Measurements from ENCODE around the gene ABCC1.
"Not testable (repeated sequence)": the region's sequence is repeated elsewhere in the genome, so short reads cannot be mapped to it uniquely, and the experiment has no call there.

Gene ABCC1

DNA sequence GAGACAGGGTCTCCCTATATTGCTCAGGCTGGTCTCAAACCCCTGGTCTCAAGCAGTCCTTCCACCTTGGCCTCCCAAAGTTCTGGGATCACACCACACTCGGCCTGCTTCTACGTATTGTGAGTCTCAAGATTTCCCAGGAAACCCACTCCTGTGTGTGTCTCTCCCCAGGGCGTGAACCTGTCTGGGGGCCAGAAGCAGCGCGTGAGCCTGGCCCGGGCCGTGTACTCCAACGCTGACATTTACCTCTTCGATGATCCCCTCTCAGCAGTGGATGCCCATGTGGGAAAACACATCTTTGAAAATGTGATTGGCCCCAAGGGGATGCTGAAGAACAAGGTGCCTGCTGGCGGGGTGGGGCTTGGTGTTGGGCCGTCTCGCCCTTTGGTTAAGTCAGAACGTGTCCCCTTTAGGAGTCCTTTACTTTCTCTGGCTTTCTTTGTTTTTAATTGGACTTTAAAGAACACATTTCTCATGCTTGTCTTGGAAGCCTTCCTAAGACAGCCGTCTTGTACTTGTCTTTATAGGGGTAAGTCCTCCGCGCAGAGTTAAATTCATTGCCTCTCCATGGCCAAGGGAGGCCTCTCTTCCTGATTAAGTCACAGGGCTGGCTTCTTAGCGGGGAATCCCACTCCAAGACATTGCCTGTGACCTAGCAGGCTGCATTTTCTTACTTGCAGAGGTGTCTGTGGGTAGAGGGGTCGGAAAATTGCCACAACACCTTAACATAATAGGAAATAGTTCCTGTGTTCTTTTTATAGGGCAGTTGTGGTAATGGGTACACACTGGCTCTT, 137.4 kb downstream of the ABCC1 start:
- DNase-seq = no peak

DNA sequence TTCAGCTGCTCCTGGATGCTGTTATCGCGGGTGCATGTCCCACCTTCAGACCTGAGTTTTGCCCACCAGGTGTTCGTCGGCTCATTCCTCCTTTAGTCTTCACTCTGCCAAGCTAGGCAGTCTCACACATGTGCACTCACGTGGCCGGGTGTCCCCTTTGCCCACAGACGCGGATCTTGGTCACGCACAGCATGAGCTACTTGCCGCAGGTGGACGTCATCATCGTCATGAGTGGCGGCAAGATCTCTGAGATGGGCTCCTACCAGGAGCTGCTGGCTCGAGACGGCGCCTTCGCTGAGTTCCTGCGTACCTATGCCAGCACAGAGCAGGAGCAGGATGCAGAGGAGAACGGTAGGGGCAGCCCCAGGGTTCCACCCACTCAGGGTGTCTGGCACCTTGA, 140.8 kb downstream of the ABCC1 start:
- no peak for DNase-seq

DNA sequence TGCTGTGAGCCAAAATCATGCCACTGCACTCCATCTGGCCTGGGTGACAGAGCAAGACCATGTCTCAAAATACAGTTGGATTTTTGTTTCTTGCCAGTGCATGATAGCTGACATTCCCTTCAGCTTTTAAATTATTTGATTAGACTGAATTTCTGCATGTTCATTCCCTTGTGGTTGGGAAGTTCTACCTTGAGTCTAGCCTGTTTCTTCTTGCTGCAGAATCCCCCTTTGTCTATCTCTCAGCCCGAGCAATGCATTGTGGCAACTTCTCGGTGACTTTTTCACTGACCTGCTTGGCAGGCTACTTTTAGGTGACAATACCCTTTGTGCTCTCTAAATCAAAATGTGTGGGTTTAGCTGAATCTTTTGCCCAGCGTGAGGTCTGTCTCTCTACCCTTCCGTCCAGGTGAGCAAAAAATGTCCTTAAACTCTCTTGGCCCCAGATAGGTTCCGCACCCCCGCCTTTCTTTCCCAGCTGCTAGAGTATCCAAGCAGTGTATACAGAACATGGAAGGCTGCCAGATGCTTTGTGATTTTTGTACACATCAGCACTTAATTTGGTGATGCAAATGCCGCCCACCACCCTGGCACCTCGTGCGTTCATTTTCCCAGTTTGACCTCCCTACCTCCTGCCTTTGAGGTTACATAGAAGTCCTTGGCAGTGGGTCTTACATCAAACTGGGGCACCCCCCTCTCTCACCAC, 143.7 kb downstream of the ABCC1 start:
- peak; percentile 28 for DNase-seq

DNA sequence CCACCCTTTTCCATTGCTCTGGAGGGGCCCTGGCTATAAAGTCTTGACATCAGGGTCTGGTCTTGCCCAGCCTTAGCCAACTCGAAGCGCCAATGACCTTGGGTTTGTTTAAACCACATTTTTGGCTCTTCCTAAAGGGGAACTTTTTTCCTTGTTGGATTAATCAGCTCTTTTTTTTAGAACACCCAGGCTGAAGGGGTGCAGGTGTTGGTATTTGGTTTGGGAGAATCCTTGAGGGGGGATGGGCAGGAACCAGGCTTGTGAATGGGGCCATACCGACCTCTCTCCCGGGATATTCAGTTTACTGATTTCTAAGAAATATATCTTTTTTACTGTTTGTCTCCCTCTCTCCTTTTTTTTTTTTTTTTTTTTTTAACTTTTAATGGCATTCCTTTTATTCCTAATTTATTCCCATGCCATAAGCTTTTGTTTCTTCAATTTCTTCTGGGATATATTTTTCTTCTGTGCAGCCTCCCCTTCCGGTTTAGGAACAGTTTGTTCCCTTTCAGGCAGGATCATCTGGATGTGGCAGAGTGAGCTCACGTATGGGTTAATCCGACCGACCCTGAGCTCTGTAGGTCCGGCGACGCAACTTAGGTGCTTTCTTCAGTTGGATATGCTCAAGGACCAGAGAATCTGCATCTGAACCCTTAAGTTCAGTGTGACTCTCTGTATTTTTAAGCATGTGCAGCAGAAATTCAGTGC, 144.4 kb downstream of the ABCC1 start:
- DNase-seq = no peak

DNA sequence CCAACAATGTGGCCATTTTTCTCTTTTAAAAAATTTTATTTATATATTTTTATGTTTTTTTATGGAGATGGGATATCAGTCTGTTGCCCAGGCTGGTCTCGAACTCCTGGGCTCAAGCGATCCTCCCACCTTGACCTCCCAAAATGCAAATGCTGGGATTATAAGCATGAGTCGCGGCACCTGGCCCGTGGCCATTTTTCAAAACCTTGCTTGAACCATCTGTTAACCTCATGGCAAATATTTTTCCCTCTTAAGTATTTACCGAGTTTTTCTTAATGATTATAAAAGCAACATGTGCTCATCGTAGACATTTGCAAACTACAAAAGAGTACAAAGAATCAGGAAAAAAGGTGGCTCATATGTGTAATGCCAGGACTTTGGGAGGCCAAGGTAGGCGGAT, 146.2 kb downstream of the ABCC1 start:
- DNase-seq = no peak

DNA sequence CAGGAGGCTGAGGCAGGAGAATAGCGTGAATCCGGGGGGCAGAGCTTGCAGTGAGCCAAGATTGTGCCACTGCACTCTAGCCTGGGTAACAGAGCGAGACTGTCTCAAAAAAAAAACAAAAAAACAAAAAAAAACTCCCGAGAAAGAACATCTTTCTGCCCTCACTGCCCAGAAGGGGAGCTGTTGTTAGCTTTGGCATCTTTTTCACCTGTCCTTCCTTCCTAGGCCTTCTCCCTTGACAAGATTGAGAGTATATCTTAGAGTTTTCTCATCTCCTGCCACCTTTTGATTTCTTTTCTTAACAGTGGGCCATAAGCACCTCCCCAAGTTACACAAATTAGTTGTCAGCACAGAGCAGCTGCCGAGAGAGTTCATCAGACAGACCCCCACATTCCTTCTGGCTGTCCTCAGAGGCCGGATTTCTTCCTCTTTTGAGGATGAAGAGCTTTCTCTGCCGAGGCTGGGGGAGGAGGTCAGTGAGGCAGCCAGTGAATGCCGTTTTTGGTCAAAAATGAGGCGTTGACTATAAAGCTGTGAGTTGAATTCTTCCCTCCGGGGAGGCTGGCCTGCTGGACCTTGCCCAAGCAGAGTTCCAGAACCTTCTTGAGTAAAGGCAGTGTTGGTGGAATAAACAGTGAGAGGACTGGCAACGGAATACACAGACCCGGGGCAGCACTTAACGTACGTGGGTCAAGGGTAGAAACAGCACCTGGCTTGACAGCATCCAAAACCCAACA, 146.9 kb downstream of the ABCC1 start:
- DNase-seq = peak; percentile 44

DNA sequence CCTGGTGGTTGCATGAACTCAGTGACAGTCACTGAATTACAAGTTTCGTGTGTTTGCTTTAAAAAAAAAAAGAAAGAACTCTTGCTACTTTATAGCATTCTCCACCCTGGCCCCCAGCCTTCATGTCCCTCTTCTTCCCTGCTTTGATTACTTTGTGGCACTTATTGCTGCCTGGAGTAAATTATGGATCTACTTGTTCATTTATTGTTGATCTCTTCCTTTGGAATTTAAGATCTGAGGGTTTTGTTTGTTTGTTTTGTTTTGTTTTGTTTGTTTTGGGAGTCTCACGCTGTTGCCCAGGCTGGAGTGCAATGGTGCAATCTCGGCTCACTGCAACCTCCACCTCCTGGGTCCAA, 147.4 kb downstream of the ABCC1 start:
- DNase-seq = no peak

DNA sequence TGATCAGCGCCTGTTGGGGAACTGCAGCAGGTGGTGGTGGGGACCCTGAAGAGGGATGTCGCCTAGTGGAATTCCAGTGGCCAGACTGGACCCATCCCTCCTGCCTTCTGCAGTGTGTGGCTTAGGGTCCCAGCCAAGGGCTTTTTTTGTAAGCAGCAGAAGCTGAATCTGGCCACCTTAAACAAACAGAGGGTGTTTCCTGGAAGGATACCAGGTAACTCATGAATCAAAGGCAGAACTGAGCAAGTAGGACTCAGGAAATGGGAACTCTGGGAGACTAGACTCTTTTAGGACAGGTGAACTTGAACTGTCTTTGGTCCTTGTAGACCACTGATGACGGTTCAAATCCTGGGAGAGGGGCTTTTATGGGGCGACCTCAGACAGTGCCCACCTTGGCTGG, 149.9 kb downstream of the ABCC1 start:
- no peak for DNase-seq

DNA sequence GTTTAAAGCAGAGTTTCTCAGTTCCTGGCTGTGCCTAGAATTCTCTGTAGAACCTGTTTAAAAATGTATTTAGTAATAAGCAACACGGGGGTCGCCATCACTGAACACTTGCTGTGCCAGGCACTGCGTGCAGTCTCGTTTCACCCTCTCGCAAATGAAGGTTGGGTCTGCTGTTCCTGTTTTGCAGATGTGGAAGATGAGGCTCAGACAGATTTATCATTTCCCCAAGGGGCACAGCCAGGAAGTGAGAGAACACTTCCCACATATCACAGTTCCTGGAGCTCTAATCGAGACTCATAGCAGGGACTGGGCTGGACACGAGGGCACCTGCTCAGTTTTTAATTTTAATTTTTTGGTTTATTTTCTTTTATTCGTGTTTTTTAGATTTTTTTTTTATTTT, 151.2 kb downstream of the ABCC1 start:
- no peak for DNase-seq

DNA sequence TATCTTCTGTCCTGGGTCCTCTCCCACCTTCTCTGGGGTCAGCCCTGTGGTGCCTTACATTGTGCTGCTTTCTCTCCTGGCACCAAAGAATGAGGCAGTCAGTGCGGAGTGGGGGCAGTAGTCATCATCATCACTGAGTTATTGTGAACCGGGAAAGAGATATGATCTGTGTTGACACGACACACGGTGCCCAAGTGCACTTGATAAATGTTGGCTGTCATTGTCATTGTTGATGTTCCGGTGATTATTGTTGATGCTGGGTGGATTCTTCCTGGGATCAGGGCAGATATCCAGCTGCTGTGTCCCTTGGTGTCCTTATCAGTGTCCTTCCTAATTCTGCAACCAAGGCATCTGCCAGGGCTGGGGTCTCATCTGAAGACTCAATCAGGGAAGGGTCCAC, 152.2 kb downstream of the ABCC1 start:
- DNase-seq = no peak

DNA sequence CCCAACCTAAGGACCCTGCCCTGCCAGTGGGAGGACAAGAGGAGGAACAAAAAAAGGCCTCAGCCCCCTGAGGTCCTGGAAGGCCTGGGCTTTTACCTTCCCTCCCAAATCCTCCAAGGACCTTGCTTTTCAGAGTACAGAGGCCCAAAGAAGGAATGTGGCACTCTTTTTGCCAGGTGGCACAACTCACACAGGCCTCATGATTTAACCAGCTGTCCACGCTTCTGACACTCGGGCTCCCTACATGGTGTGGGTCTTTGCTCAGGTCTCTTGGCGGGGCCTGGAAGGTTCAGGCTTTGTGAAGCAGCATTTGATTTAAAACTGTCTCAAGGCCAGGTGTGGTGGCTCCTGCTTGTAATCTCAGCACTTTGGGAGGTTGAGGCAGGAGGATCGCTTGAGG, 153.3 kb downstream of the ABCC1 start:
- no peak for DNase-seq

DNA sequence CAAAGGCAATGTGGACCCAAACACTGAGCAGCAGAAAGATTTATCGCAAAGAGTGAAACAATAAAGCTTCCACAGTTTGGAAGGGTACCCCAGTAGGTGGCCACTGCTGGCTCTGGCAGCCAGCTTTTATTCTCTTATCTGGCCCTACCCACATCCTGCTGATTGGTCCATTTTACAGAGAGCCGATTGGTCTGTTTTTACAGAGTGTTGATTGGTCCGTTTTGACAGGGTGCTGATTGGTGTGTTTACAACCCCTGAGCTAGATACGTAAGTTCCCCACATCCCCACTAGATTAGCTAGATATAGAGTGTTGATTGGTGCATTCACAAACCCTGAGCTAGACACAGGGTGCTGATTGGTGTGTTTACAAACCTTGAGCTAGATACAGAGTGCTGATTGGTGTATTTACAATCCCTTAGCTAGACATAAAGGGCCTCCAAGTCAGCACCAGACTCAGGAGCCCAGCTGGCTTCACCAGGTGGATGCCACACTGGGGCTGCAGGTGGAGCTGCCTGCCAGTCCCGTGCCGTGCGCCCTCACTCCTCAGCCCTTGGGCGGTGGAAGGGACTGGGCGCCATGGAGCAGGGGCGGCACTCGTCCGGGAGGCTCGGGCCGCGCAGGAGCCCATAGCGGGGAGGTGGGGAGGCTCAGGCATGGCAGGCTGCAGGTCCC, 154.9 kb downstream of the ABCC1 start:
- not testable (repeated sequence) for DNase-seq

DNA sequence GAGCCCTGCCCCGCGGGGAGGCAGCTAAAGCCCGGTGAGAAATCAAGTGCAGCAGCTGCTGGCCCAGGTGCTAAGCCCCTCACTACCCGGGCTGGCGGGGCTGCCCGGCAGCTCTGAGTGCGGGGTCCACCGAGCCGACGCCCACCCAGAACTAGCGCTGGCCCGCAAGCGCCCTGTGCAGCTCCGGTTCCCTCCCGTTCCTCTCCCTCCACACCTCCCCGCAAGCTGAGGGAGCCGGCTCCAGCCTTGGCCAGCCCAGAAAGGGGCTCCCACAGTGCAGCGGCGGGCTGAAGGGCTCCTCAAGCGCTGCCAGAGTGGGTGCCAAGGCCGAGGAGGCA, 155.4 kb downstream of the ABCC1 start:
- not testable (repeated sequence) for DNase-seq

DNA sequence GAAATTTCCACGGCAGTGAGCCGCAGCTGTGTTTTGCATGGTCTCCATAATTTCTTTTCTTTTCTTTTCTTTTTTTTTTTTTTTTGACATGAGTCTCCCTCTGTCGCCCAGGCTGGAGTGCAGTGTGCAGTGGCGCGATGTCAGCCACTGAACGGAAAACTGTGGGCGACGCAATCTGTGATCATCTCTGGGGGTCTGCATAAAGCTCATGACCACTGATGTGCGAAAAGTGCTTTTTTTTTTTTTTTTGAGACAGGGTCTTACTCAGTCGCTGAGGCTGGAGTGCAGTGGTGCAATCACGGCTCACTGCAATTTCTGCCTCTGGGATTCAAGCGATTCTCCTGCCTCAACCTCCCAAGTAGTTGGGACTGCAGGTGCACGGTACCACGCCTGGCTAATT, 156.2 kb downstream of the ABCC1 start:
- no peak for DNase-seq

DNA sequence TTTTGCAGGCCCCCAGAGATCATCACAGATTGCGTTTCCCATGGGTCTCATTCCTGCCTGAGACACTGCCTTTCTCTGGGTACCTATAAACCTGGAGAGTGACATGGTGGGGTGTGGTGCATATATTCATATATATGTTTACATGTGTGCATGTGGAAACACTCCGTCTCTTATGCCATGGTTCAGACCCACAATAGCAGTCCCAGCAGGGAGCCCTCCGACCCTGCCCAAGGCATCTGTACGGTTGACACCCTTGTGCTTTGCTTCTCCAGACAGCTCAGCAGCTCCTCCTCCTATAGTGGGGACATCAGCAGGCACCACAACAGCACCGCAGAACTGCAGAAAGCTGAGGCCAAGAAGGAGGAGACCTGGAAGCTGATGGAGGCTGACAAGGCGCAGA, 157.1 kb downstream of the ABCC1 start:
- no peak for DNase-seq

DNA sequence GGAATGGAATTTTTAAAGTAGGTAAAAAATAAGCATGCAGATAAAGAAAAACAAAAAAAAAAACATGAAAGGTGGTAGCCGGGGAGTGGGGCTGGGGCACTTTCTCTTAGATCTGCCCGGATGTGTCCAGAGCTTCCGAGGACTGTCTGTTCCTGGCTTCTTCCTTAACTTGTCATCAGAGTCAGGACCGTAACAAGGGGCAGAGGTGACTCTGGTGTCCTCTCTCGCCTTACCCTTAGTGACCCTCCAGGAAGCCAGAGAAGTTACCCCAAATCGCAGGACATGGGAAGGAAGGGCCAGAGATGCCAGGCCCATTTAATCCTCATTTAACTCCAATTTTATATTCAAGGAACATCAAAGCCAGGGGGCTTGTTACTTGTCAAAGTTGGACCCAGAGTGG, 158.4 kb downstream of the ABCC1 start:
- DNase-seq = no peak

DNA sequence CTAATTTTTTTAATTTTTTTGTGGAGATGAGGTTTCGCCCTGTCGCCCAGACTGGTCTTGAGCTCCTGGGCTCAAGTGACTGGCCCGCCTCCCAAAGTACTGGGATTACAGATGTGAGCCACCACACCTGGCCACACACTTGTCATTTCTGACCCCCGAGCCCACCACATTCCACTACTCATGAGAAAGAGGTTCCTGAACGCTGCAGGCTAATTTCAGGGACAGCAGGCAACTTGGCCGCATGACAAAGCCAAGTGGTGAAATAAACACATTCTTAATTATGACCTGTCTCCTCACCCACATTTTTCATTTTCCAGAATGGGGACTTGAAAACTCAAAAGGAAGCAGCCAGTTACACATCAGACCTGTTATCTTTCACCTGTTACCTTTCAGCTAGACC, 159.3 kb downstream of the ABCC1 start:
- no peak for DNase-seq

DNA sequence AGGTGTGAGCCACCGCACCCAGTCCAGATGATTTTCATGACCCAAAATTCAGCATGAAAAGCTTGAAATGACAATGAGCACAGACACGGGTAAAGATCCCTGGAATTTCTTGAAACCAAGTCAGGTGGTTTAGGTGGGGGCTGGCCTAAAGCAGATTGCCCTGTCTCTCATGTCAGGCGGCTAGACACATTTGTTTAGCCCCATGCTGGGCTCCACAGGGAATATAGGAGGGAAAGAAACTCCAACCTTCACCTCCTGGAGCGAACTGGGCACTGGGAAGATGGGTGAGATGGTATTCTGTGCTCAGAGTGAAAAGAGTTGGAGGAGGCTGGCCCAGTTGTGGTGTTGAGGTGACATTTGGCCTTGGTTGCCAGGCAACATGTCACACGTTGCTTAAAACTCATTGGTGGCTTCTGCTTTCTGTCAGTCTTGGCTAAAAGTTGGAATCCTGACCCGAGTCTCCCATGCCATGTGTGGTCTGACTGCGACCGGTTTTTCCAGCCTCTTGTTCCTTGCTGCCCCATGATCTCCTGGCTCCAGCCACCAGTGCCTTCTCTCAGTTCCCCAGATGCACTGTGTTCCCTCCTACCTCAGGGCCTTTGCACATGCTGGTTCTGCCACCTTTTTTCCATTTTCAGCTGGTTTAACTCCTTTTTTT, 160.2 kb downstream of the ABCC1 start:
- DNase-seq = no peak

DNA sequence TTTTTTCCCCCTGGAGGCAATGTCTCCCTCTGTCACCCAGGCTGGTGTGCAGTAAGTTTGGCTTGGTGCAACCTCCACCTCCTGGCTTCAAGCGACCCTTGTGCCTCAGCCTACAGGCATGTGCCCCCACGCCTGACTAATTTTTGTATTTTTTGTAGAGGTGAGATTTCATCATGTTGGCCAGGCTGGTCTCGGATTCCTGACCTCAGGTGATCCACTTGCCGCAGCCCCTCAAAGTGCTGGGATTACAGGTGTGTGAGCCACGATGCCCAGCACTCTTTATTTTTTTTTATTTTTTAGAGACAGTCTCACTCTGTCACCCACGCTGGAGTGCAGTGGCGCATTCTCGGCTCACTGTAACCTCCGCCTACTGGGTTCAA, 160.7 kb downstream of the ABCC1 start:
- DNase-seq = no peak

DNA sequence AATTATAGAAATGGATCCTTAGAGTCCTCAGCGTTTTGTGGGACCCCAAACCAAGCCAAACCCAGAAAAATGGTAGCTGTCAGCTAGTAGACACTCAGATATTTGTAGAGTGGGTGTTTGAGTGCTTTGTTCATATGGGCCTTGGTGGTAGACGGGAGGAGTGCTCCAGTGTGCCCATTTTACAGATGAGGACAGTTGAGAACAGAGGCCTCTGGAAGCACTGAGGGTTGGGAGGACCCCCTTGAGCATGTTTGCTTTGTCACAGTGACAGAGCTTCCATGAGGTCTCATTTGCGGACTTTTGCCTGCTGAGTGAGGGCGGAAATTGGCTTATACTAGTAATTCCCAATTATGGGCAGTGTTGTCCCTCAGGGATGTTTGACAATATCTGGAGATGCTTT, 162.2 kb downstream of the ABCC1 start:
- DNase-seq = no peak

DNA sequence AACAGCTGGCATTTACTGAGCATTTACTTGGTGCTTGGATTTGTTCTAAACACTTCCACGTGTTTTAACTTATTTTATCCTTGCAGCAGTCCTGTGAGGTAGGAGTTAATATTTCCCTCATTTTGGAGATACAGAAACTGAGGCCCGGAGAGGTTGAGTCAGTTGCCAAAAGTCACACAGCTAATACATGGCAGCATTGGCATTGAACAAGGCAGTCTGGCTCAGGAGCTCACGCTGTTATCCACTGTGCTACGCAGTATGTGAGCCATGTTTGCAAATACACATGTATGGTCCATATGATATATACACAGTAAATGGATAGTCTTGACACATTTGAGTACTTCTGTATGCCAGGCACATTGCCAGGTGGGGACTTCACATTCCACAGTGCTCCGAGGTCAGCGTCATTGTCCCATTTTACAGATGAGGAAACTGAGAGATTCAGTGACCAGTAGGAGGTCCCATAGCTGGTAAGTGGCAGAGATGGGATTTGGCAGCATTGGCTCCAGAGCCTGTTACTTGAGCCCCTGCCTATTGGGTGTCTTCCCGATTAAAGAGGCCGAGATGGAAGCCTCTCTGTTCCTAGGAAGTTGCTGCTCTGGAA, 163.1 kb downstream of the ABCC1 start:
- no peak for DNase-seq

DNA sequence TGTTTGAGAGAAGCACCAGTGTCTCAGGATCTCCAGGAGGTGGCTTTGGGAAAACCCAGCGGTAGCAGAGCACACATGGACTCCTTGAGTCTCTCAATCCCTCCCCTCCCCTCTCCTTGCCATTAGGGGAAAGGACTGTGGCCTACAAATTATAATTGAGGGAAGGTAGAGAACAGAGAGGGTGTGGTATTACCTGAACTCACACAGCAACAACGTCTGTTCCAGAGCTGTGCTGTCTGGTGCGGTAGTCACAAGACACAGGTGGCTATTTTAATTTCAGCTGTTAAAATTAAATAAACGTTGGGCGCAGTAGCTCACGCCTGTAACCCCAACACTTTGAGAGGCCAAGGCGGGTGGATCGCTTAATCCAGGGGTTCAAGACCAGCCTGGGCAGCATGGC, 163.7 kb downstream of the ABCC1 start:
- no peak for DNase-seq

All from femur (tissue), 1 donor.